ENCODE results near the gene CLASP2.

DNA sequence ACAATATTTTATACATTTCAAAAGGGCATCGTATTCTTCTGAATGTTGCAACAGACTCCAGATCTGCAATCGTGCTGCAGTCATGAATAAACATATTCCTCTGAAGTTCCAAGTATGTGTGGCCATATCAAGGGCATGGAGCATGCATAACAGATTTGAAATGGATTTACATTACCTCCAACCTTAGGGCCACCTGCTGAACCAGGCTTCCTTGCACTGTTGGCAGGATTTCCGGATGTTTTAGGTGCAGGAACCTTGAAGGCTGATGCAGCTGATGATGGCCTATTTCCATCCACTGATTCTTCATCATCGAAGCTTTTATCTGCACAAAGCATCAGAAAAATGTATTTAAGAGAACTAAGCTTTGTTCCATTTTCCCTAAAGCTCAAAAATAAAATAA, 73.5 kb downstream of the CLASP2 start:
- TF ChIP-seq POLR2A (IDR thresholded peaks at IDR 0.05) (no peak), CTCF (IDR thresholded peaks at IDR 0.05 in 4 of 5, conservative IDR thresholded peaks at IDR 0.05 in 1 of 5) (no peak)
